ENCODE data around the gene NDRG4. TPM values are rescaled to one million over a fixed set of nuclear protein-coding genes. Genes with fewer than 3 reads are reported as not detected.

The NDRG4 gene
- total and polyA plus RNA-seq, 2 donors (not counting 1 experiment from before 2014, with no cell fraction given): 4.0 to 5.1 TPM

DNA sequence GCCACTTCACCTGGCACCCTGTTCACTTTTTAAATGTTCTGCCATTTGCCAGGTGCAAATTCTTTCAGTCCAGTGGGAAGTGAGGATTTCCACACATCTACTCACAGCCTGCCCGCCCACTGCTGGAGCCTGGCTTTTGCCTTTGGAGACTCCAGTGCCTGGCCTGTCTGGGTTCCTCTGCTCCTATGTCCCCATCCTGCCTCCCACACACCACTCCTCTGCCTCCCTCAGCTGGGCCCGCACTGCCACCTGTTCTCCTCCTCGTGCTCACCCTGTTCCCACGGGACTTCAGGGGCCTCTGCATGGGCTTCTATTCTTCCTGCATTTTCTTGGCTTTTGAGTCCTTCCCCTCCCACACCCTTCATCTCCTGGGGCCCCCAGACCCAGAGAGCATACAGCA lies 7.9 kb upstream of the NDRG4 start:
- no peak for TF ChIP-seq EZH2 (IDR thresholded peaks at IDR 0.05; ENCODE audit: low read length, missing control alignments)
- TF ChIP-seq CTCF (conservative IDR thresholded peaks at IDR 0.05 in 1 of 2, IDR thresholded peaks at IDR 0.05 in 1 of 2; ENCODE audit: low read depth in 1 of 2, low read length in 2 of 2): no peak
- Histone ChIP-seq H3K9ac (ENCODE audit: insufficient read depth, low read length) (no peak overlapping the region), H3K27ac (ENCODE audit: insufficient read depth, low read length) (no peak overlapping the region), H3K36me3 (ENCODE audit: control insufficient read depth, insufficient read depth, low read length) (no peaks in the 10 kb centered on the region), H3K27me3 (ENCODE audit: control insufficient read depth, insufficient read depth, low read length) (peaks cover 2% of the 10 kb centered on the region), H4K20me1 (ENCODE audit: control insufficient read depth, extremely low read depth, insufficient read depth, low read length) (no peaks in the 10 kb centered on the region), H3K9me3 (ENCODE audit: control insufficient read depth, insufficient read depth, low read depth, low read length) (no peaks in the 10 kb centered on the region), H3K79me2 (ENCODE audit: control insufficient read depth, insufficient read depth, low read length) (no peaks in the 10 kb centered on the region), H3K4me2 (ENCODE audit: extremely low read depth, insufficient read depth, low read length) (no peak overlapping the region), H3K4me1 (ENCODE audit: control insufficient read depth, extremely low read depth, insufficient read depth, low read length) (peaks cover 8% of the 10 kb centered on the region), H3K4me3 (replicated peaks in 1 of 4; ENCODE audit: control extremely low read depth in 1 of 4, insufficient read depth in 1 of 4, low read depth in 3 of 4, low read length in 4 of 4) (no peak overlapping the region), H2AFZ (ENCODE audit: low read length) (no peak overlapping the region)
- no peak for DNase-seq (ENCODE audit: low read depth in 2 of 2)

GRCh38 chr16:58492735-58493134 lies 7.2 kb upstream of the NDRG4 start:
- Histone ChIP-seq H3K9me3 (ENCODE audit: control insufficient read depth, insufficient read depth, low read depth, low read length) (no peaks in the 10 kb centered on the region), H3K27ac (ENCODE audit: insufficient read depth, low read length) (no peak overlapping the region), H3K4me2 (ENCODE audit: extremely low read depth, insufficient read depth, low read length) (no peak overlapping the region), H2AFZ (ENCODE audit: low read length) (no peak overlapping the region), H4K20me1 (ENCODE audit: control insufficient read depth, extremely low read depth, insufficient read depth, low read length) (no peaks in the 10 kb centered on the region), H3K27me3 (ENCODE audit: control insufficient read depth, insufficient read depth, low read length) (peaks cover 2% of the 10 kb centered on the region), H3K4me1 (ENCODE audit: control insufficient read depth, extremely low read depth, insufficient read depth, low read length) (peaks cover 8% of the 10 kb centered on the region), H3K79me2 (ENCODE audit: control insufficient read depth, insufficient read depth, low read length) (no peaks in the 10 kb centered on the region), H3K36me3 (ENCODE audit: control insufficient read depth, insufficient read depth, low read length) (no peaks in the 10 kb centered on the region), H3K4me3 (replicated peaks in 1 of 4; ENCODE audit: control extremely low read depth in 1 of 4, insufficient read depth in 1 of 4, low read depth in 3 of 4, low read length in 4 of 4) (no peak overlapping the region), H3K9ac (ENCODE audit: insufficient read depth, low read length) (no peak overlapping the region)
- TF ChIP-seq CTCF (conservative IDR thresholded peaks at IDR 0.05 in 1 of 2, IDR thresholded peaks at IDR 0.05 in 1 of 2; ENCODE audit: low read depth in 1 of 2, low read length in 2 of 2) (no peak), EZH2 (IDR thresholded peaks at IDR 0.05; ENCODE audit: low read length, missing control alignments) (no peak)
- no peak for DNase-seq (ENCODE audit: low read depth in 2 of 2)

DNA sequence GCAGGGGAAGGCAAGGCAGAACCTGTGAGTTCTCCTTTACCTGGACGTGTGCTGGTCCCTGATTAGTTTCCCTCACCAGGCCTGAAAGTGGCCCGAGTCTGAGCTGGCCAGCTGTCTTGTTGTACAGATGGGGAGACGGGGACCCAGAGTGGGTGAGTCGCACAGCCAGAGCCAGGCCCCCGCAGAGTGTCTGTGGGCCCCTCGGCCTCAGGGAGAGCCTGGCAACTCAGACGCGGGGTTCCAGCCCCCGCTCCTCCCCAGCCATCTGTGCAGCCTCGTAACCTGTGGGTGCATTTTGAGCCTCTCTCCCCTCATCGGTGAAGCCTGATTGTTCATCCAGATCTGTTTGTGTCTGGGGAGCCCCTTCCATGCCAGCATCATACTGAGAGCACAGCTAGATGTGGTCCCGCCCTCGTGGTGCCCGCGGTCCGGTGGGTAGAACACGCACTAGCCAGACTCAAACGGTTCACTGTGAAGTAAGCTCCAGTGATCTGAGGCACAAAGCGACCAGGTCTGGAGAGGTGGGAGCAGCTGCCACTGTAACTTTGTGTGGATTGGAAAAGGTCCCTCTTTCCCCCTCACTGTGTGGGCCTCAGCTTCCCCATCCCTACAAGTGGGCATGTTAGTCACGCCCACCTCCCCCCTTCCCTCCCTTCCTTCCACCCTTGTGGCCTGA lies 6.0 kb upstream of the NDRG4 start:
- Histone ChIP-seq H3K4me1 (ENCODE audit: control insufficient read depth, extremely low read depth, insufficient read depth, low read length) (peaks cover 8% of the 10 kb centered on the region), H3K4me3 (replicated peaks in 1 of 4; ENCODE audit: control extremely low read depth in 1 of 4, insufficient read depth in 1 of 4, low read depth in 3 of 4, low read length in 4 of 4) (no peak overlapping the region), H3K27ac (ENCODE audit: insufficient read depth, low read length) (peak overlapping the region; percentile 27), H3K9me3 (ENCODE audit: control insufficient read depth, insufficient read depth, low read depth, low read length) (no peaks in the 10 kb centered on the region), H3K9ac (ENCODE audit: insufficient read depth, low read length) (no peak overlapping the region), H3K4me2 (ENCODE audit: extremely low read depth, insufficient read depth, low read length) (no peak overlapping the region), H2AFZ (ENCODE audit: low read length) (no peak overlapping the region), H3K27me3 (ENCODE audit: control insufficient read depth, insufficient read depth, low read length) (no peaks in the 10 kb centered on the region), H4K20me1 (ENCODE audit: control insufficient read depth, extremely low read depth, insufficient read depth, low read length) (no peaks in the 10 kb centered on the region), H3K79me2 (ENCODE audit: control insufficient read depth, insufficient read depth, low read length) (no peaks in the 10 kb centered on the region), H3K36me3 (ENCODE audit: control insufficient read depth, insufficient read depth, low read length) (no peaks in the 10 kb centered on the region)
- no peak for DNase-seq (ENCODE audit: low read depth in 2 of 2)
- TF ChIP-seq CTCF (conservative IDR thresholded peaks at IDR 0.05 in 1 of 2, IDR thresholded peaks at IDR 0.05 in 1 of 2; ENCODE audit: low read depth in 1 of 2, low read length in 2 of 2) (no peak), EZH2 (IDR thresholded peaks at IDR 0.05; ENCODE audit: low read length, missing control alignments) (no peak)
